Head of caudate nucleus (tissue), 42 donors: ENCODE measurements around the gene DPH7.
"Not testable (repeated sequence)": the region's sequence is repeated elsewhere in the genome, so short reads cannot be mapped to it uniquely, and the experiment has no call there.

Source experiments
- DNase-seq, 42 donors: peaks; one replicate each; pipeline versions ENCODE4 v3.0.0 to v3.0.0-alpha.2; 2020 to 2021; ENCODE audit warnings: mixed read lengths in 7 of 42
- intact Hi-C: fragments of 100-400 bp; cut with DNase I; formaldehyde crosslinking; loops from one replicate; pipeline ENCODE4 v1.15.0; 2022

DPH7 gene

GRCh38 chr9:137513801-137514570 lies 64.7 kb downstream of the DPH7 start:
- not testable (repeated sequence) for DNase-seq

GRCh38 chr9:137513136-137513535 lies 65.6 kb downstream of the DPH7 start:
- intact Hi-C loops, DNase-seq: not testable (repeated sequence)

More at GRCh38 chr9:137513801-137514570, 64.7 kb downstream of the DPH7 start:
- intact Hi-C loops, result not testable (repeated sequence)

- no peak for DNase-seq
- intact Hi-C loops, result no loop called here
These were observed 66.8 kb downstream of the DPH7 start for GRCh38 chr9:137511758-137512463.

- intact Hi-C loops, DNase-seq: not testable (repeated sequence)
These were observed 67.6 kb downstream of the DPH7 start for GRCh38 chr9:137511126-137511525.

- intact Hi-C loops, result no loop called here
- DNase-seq, result no peak
These were observed 69.5 kb downstream of the DPH7 start for GRCh38 chr9:137509198-137509597.

- intact Hi-C loops, result no loop called here
- DNase-seq, result no peak
These were observed 72.0 kb downstream of the DPH7 start for GRCh38 chr9:137506702-137507171.

- intact Hi-C loops, result no loop called here
- DNase-seq, result peak in 1 of 42 donors; percentile 0
These were observed 72.5 kb downstream of the DPH7 start for GRCh38 chr9:137506274-137506673.

- intact Hi-C loops, result no loop called here
- peak in 1 of 42 donors; percentile 2 for DNase-seq
These were observed 73.1 kb downstream of the DPH7 start for GRCh38 chr9:137505421-137506140.
